Loucy (cell line): ENCODE measurements around the gene CCHCR1.

Experiments used
- H2AFZ ChIP-seq: fragments of 200-600 bp; sonication (generic); 2 replicates; pipeline ENCODE4 v1.6.0; 2016; ENCODE audit warnings: antibody characterized with exemption, mild to moderate bottlenecking, low read length, moderate library complexity
- H3F3A ChIP-seq: fragments of 200-600 bp; 2 replicates; pipeline ENCODE4 v1.6.0; 2016; ENCODE audit warnings: antibody characterized with exemption, low read depth, mild to moderate bottlenecking
- H3K27me3 ChIP-seq: fragments of 200-600 bp; sonication (generic); 2 replicates; pipeline ENCODE4 v1.6.1; 2014; ENCODE audit warnings: low read length, mild to moderate bottlenecking; ENCODE audit not compliant: insufficient read depth, poor library complexity, severe bottlenecking
- H3K36me3 ChIP-seq: fragments of 200-600 bp; sonication (generic); 2 replicates; pipeline ENCODE4 v1.6.1; 2016; ENCODE audit warnings: low read length; ENCODE audit not compliant: insufficient read depth
- H3K4me1 ChIP-seq: fragments of 200-600 bp; sonication (generic); 2 replicates; pipeline ENCODE4 v1.5.1; 2014; ENCODE audit warnings: low read length, mild to moderate bottlenecking; ENCODE audit not compliant: insufficient read depth, poor library complexity, severe bottlenecking
- H3K4me2 ChIP-seq: fragments of 200-600 bp; sonication (generic); 2 replicates; pipeline ENCODE4 v1.6.0; 2014; ENCODE audit warnings: antibody characterized with exemption, low read length, low read depth, mild to moderate bottlenecking; ENCODE audit not compliant: poor library complexity, severe bottlenecking
- H3K4me3 ChIP-seq: fragments of 200-600 bp; sonication (generic); 2 replicates; pipeline ENCODE4 v1.5.1; 2014; ENCODE audit warnings: low read length, mild to moderate bottlenecking, mixed read lengths; ENCODE audit not compliant: poor library complexity, severe bottlenecking
- H3K79me2 ChIP-seq: fragments of 200-600 bp; sonication (generic); 2 replicates; pipeline ENCODE4 v1.6.1; 2014; ENCODE audit warnings: low read length; ENCODE audit not compliant: insufficient read depth
- H3K9ac ChIP-seq: fragments of 200-600 bp; sonication (generic); 2 replicates; pipeline ENCODE4 v1.6.0; 2014; ENCODE audit warnings: mild to moderate bottlenecking, low read depth, low read length, moderate library complexity; ENCODE audit not compliant: poor library complexity, severe bottlenecking
- H3K9me2 ChIP-seq: fragments of 200-600 bp; sonication (generic); replicated peaks from 2 replicates; pipeline ENCODE4 v1.6.1; 2016; ENCODE audit warnings: low read depth, low read length, mixed read lengths
- H3K9me3 ChIP-seq: fragments of 200-600 bp; sonication (generic); 2 replicates; pipeline ENCODE4 v1.6.1; 2014; ENCODE audit warnings: mild to moderate bottlenecking, antibody characterized with exemption, low read length, low read depth; ENCODE audit not compliant: insufficient read depth
- H4K20me1 ChIP-seq: fragments of 200-600 bp; sonication (generic); 2 replicates; pipeline ENCODE4 v1.6.0; 2014; ENCODE audit warnings: antibody characterized with exemption, low read length, mild to moderate bottlenecking; ENCODE audit not compliant: insufficient read depth, poor library complexity, severe bottlenecking
- CTCF ChIP-seq: fragments of 200-600 bp; sonication (generic); conservative IDR thresholded peaks from 2 replicates; pipeline ENCODE4 v1.5.1; 2014; ENCODE audit warnings: mild to moderate bottlenecking, antibody characterized with exemption, low read length
- EZH2phosphoT487 ChIP-seq: fragments of 200-600 bp; IDR thresholded peaks from 2 replicates; pipeline ENCODE4 v1.6.1; 2018; ENCODE audit warnings: antibody characterized with exemption, mild to moderate bottlenecking, moderate library complexity, borderline replicate concordance

CCHCR1 gene

GRCh38 chr6:31110825-31111582 lies 46.6 kb downstream of the CCHCR1 start:
- H3K36me3 ChIP-seq = no peaks in the 10 kb centered on the region

GRCh38 chr6:31107052-31107451 lies 50.5 kb downstream of the CCHCR1 start:
- Histone ChIP-seq H2AFZ (no peak overlapping the region), H3K9me2 (no peaks in the 10 kb centered on the region), H4K20me1 (no peaks in the 10 kb centered on the region), H3K9me3 (no peaks in the 10 kb centered on the region), H3K4me1 (no peaks in the 10 kb centered on the region), H3K4me2 (no peak overlapping the region), H3K27me3 (no peaks in the 10 kb centered on the region), H3K9ac (no peak overlapping the region), H3F3A (no peaks in the 10 kb centered on the region), H3K79me2 (no peaks in the 10 kb centered on the region), H3K4me3 (no peak overlapping the region), H3K36me3 (no peaks in the 10 kb centered on the region)
- no peak for TF ChIP-seq EZH2phosphoT487
- TF ChIP-seq CTCF = no peak

More at GRCh38 chr6:31110825-31111582, 46.6 kb downstream of the CCHCR1 start:
- H3K4me1 ChIP-seq = no peaks in the 10 kb centered on the region
- H4K20me1 ChIP-seq = no peaks in the 10 kb centered on the region
- no peaks in the 10 kb centered on the region for H3K27me3 ChIP-seq
- no peak overlapping the region for H3K4me2 ChIP-seq
- H2AFZ ChIP-seq = no peak overlapping the region
- H3K9ac ChIP-seq = no peak overlapping the region
- TF ChIP-seq CTCF = no peak
- TF ChIP-seq EZH2phosphoT487 = no peak
- no peaks in the 10 kb centered on the region for H3F3A ChIP-seq
- H3K4me3 ChIP-seq = no peak overlapping the region
- H3K79me2 ChIP-seq = no peaks in the 10 kb centered on the region
- no peaks in the 10 kb centered on the region for H3K9me3 ChIP-seq
- H3K9me2 ChIP-seq = no peaks in the 10 kb centered on the region

- Histone ChIP-seq H3K4me2 (no peak overlapping the region), H2AFZ (no peak overlapping the region), H3K9ac (no peak overlapping the region), H3K4me3 (no peak overlapping the region), H3F3A (no peaks in the 10 kb centered on the region), H3K9me3 (no peaks in the 10 kb centered on the region), H3K36me3 (no peaks in the 10 kb centered on the region), H3K79me2 (no peaks in the 10 kb centered on the region), H3K9me2 (no peaks in the 10 kb centered on the region), H3K27me3 (no peaks in the 10 kb centered on the region), H3K4me1 (peaks cover 4% of the 10 kb centered on the region), H4K20me1 (no peaks in the 10 kb centered on the region)
- TF ChIP-seq CTCF (no peak), EZH2phosphoT487 (no peak)
Observed at GRCh38 chr6:31103136-31103535, 54.5 kb downstream of the CCHCR1 start.
